GM10248 (cell line): Measurements from ENCODE around the gene PRKN.

Experiments
- CTCF ChIA-PET: fragments of 300-600 bp; sonication (Branson Sonifier 250); formaldehyde crosslinking; extraction: SDS; loops from one replicate; lab custom pipeline; 2021; ENCODE audit warnings: antibody characterized with exemption; lab: Yijun Ruan, JAX
- POLR2A ChIA-PET: fragments of 350-650 bp; sonication (Branson Sonifier 250); formaldehyde crosslinking; extraction: SDS; loops from one replicate; lab custom pipeline; 2020; ENCODE audit warnings: antibody characterized with exemption; lab: Yijun Ruan, JAX
- DNase-seq: peaks from one replicate; pipeline ENCODE4 v3.0.0; 2012; ENCODE audit errors: extremely low spot score
- CTCF ChIP-seq: IDR thresholded peaks from 2 replicates; pipeline ENCODE4 v1.5.1; 2012; ENCODE audit warnings: mild to moderate bottlenecking, low read depth; ENCODE audit errors: extremely low read depth, missing control alignments, control extremely low read depth

The PRKN gene

GRCh38 chr6:162621246-162621645 lies 106.3 kb downstream of the PRKN start:
- DNase-seq, result no peak
- TF ChIP-seq CTCF, result no peak
- POLR2A ChIA-PET, result no interaction called here
- CTCF ChIA-PET, result interaction anchor here (1.1 to 1.2 kb wide), 2 partner anchors 13 to 16 kb away, joined by 3 read pairs; no protein-coding TSS in a partner anchor

GRCh38 chr6:162620073-162620472 lies 107.5 kb downstream of the PRKN start:
- no peak for TF ChIP-seq CTCF
- no peak for DNase-seq
- CTCF ChIA-PET, result interaction anchor here (1.1 kb wide), 1 partner anchor 12 kb away, joined by 3 read pairs; no protein-coding TSS in a partner anchor
- POLR2A ChIA-PET, result no interaction called here

- no peak for DNase-seq
- TF ChIP-seq CTCF, result no peak
- ChIA-PET CTCF (no interaction called here), POLR2A (no interaction called here)
Observed at GRCh38 chr6:162618448-162619002, 109.0 kb downstream of the PRKN start.

GRCh38 chr6:162615016-162615705 lies 112.4 kb downstream of the PRKN start:
- DNase-seq, result no peak
- TF ChIP-seq CTCF, result no peak
- ChIA-PET POLR2A (no interaction called here), CTCF (no interaction called here)

- no peak for TF ChIP-seq CTCF
- POLR2A ChIA-PET, result no interaction called here
- DNase-seq, result no peak
- CTCF ChIA-PET, result no interaction called here
Observed at GRCh38 chr6:162613310-162613709, 114.3 kb downstream of the PRKN start.

GRCh38 chr6:162612613-162613012 lies 115.0 kb downstream of the PRKN start:
- TF ChIP-seq CTCF, result no peak
- POLR2A ChIA-PET, result no interaction called here
- no peak for DNase-seq
- CTCF ChIA-PET, result no interaction called here

GRCh38 chr6:162610351-162610750 lies 117.2 kb downstream of the PRKN start:
- DNase-seq, result no peak
- POLR2A ChIA-PET, result no interaction called here
- CTCF ChIA-PET, result no interaction called here
- no peak for TF ChIP-seq CTCF
